Neutrophil (primary cell): Measurements from ENCODE around the gene KIF1A.

Experiments used
- H3K27ac ChIP-seq: fragments of 200-600 bp; sonication (generic); 2 replicates; pipeline ENCODE4 v1.5.1; 2016; ENCODE audit warnings: mild to moderate bottlenecking, moderate library complexity
- H3K27me3 ChIP-seq: fragments of 200-600 bp; sonication (generic); 2 replicates; pipeline ENCODE4 v1.6.0; 2016; ENCODE audit warnings: mild to moderate bottlenecking
- H3K36me3 ChIP-seq: fragments of 200-600 bp; sonication (generic); 2 replicates; pipeline ENCODE4 v1.5.1; 2017
- H3K4me1 ChIP-seq, 2 experiments: fragments of 200-600 bp in 1 of 2; sonication (generic) in 1 of 2; 1 replicate in 1 of 2; 2 replicates in 1 of 2; pipeline versions ENCODE4 v1.5.1 to v1.6.1; 2013 to 2016; ENCODE audit warnings: low read depth in 1 of 2, low read length in 1 of 2, mild to moderate bottlenecking in 1 of 2, moderate library complexity in 1 of 2; ENCODE audit not compliant: control insufficient read depth in 1 of 2, insufficient read depth in 1 of 2
- H3K4me3 ChIP-seq, 2 experiments: fragments of 200-600 bp in 1 of 2; sonication (generic) in 1 of 2; 1 replicate in 1 of 2; 2 replicates in 1 of 2; pipeline ENCODE4 v1.5.1; 2013 to 2016; ENCODE audit warnings: low read depth in 1 of 2, low read length in 1 of 2, mild to moderate bottlenecking in 1 of 2, moderate library complexity in 1 of 2
- H3K9me3 ChIP-seq: fragments of 200-600 bp; sonication (generic); 2 replicates; pipeline ENCODE4 v1.5.1; 2016
- CTCF ChIP-seq: fragments of 200-600 bp; sonication (generic); IDR thresholded peaks from 2 replicates; pipeline ENCODE4 v1.5.1; 2016; ENCODE audit warnings: antibody characterized with exemption

The KIF1A gene

GRCh38 chr2:240768216-240768615, 51.8 kb downstream of the KIF1A start:
- Histone ChIP-seq H3K4me1 (no peaks in the 10 kb centered on the region), H3K4me3 (no peak overlapping the region), H3K27ac (no peak overlapping the region), H3K36me3 (no peaks in the 10 kb centered on the region), H3K27me3 (no peaks in the 10 kb centered on the region), H3K9me3 (no peaks in the 10 kb centered on the region)
- TF ChIP-seq CTCF, result no peak

GRCh38 chr2:240767341-240767740, 52.7 kb downstream of the KIF1A start:
- TF ChIP-seq CTCF, result no peak
- H3K27ac ChIP-seq, result no peak overlapping the region
- no peaks in the 10 kb centered on the region for H3K4me1 ChIP-seq
- H3K4me3 ChIP-seq, result no peak overlapping the region
- no peaks in the 10 kb centered on the region for H3K9me3 ChIP-seq
- no peaks in the 10 kb centered on the region for H3K27me3 ChIP-seq
- H3K36me3 ChIP-seq, result no peaks in the 10 kb centered on the region

- H3K4me3 ChIP-seq, result no peak overlapping the region
- H3K36me3 ChIP-seq, result no peaks in the 10 kb centered on the region
- no peaks in the 10 kb centered on the region for H3K27me3 ChIP-seq
- no peaks in the 10 kb centered on the region for H3K9me3 ChIP-seq
- no peaks in the 10 kb centered on the region for H3K4me1 ChIP-seq
- H3K27ac ChIP-seq, result no peak overlapping the region
- no peak for TF ChIP-seq CTCF
Measured at GRCh38 chr2:240766072-240766471, 53.9 kb downstream of the KIF1A start.

- H3K4me1 ChIP-seq, result no peaks in the 10 kb centered on the region
- TF ChIP-seq CTCF, result no peak
- H3K9me3 ChIP-seq, result no peaks in the 10 kb centered on the region
- H3K27ac ChIP-seq, result no peak overlapping the region
- H3K36me3 ChIP-seq, result no peaks in the 10 kb centered on the region
- no peaks in the 10 kb centered on the region for H3K27me3 ChIP-seq
- H3K4me3 ChIP-seq, result no peak overlapping the region
Measured at GRCh38 chr2:240765007-240765406, 55.0 kb downstream of the KIF1A start.

GRCh38 chr2:240764605-240765004, 55.4 kb downstream of the KIF1A start:
- H3K9me3 ChIP-seq, result no peaks in the 10 kb centered on the region
- H3K36me3 ChIP-seq, result no peaks in the 10 kb centered on the region
- H3K27ac ChIP-seq, result no peak overlapping the region
- H3K4me3 ChIP-seq, result no peak overlapping the region
- no peaks in the 10 kb centered on the region for H3K27me3 ChIP-seq
- H3K4me1 ChIP-seq, result no peaks in the 10 kb centered on the region
- no peak for TF ChIP-seq CTCF

GRCh38 chr2:240762971-240763370, 57.0 kb downstream of the KIF1A start:
- TF ChIP-seq CTCF, result no peak
- Histone ChIP-seq H3K36me3 (no peaks in the 10 kb centered on the region), H3K4me3 (no peak overlapping the region), H3K27ac (no peak overlapping the region), H3K9me3 (no peaks in the 10 kb centered on the region), H3K4me1 (no peaks in the 10 kb centered on the region), H3K27me3 (no peaks in the 10 kb centered on the region)
